ENCODE measurements around the gene PTPN14.

DNA sequence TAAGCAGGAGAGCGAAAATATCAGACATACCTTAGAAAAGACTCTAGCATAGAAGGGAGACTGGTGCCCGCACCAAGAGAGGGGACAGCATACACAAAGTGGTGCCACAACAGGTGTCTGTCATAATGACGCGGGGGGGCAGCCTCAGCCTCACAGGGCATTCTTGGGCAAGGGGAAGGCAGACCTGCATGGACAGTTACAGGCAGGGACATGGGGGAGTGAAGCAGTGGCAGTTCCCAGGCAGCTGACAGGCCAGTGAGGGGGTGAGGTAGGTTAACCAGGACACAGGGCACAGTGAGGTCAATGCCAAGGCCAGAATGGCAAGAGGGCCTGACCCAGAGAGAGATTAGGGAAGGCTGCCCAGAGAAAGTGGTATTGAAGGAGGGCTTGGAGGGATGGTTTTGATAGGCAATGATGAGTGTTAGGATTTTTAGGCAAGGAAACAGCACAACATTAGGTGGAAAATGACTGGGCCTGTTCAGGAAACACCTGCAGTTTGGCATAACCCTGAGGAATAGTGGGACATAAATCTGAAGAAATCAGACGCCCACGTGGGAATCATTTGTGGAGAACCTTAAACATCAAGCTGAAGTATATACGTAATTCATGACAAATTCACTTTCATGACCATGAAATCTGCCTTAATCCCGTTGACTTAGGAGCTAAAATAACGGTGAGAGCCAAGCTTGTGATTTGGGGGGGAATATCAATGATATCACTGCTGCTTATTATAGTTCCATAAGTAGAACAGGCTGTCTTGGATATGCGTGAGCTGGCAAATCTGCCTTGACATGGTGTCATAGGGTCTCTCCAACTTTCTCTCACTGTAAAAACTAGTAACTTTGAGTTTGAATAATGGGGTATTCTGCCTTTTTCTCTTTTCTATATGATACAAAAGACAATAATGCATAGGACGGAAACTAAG is 8.9 kb downstream of the PTPN14 start:
- TF ChIP-seq PRDM1 (tag by site-specific recombination; IDR thresholded peaks at IDR 0.05) (no peak), ZNF530 (tag by site-specific recombination; IDR thresholded peaks at IDR 0.05; ENCODE audit: low read depth) (no peak)
- TF ChIP-seq, protein P1, sequence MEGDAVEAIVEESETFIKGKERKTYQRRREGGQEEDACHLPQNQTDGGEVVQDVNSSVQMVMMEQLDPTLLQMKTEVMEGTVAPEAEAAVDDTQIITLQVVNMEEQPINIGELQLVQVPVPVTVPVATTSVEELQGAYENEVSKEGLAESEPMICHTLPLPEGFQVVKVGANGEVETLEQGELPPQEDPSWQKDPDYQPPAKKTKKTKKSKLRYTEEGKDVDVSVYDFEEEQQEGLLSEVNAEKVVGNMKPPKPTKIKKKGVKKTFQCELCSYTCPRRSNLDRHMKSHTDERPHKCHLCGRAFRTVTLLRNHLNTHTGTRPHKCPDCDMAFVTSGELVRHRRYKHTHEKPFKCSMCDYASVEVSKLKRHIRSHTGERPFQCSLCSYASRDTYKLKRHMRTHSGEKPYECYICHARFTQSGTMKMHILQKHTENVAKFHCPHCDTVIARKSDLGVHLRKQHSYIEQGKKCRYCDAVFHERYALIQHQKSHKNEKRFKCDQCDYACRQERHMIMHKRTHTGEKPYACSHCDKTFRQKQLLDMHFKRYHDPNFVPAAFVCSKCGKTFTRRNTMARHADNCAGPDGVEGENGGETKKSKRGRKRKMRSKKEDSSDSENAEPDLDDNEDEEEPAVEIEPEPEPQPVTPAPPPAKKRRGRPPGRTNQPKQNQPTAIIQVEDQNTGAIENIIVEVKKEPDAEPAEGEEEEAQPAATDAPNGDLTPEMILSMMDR (tag by site-specific recombination; IDR thresholded peaks at IDR 0.05): no peak

Measured in HEK293 (cell line).